ENCODE results near the gene MAFB.

Gene MAFB

GRCh38 chr20:40680161-40680959 lies 8.7 kb downstream of the MAFB start:
- DNase-seq, result no peak

- no peak for DNase-seq
These were observed 9.9 kb downstream of the MAFB start for GRCh38 chr20:40679184-40679583.

GRCh38 chr20:40678286-40678875 lies 10.7 kb downstream of the MAFB start:
- no peak for DNase-seq

- DNase-seq, result no peak
These were observed 11.6 kb downstream of the MAFB start for GRCh38 chr20:40677343-40677924.

GRCh38 chr20:40676491-40677269 lies 12.4 kb downstream of the MAFB start:
- DNase-seq, result no peak

GRCh38 chr20:40675599-40676221 lies 13.3 kb downstream of the MAFB start:
- no peak for DNase-seq

GRCh38 chr20:40673442-40673841 lies 15.6 kb downstream of the MAFB start:
- no peak for DNase-seq

- DNase-seq, result no peak
These were observed 16.9 kb downstream of the MAFB start for GRCh38 chr20:40672095-40672494.

- DNase-seq, result no peak
These were observed 18.8 kb downstream of the MAFB start for GRCh38 chr20:40670253-40670652.

- DNase-seq, result no peak
These were observed 19.3 kb downstream of the MAFB start for GRCh38 chr20:40669692-40670091.

- DNase-seq, result no peak
These were observed 20.4 kb downstream of the MAFB start for GRCh38 chr20:40668449-40669228.

- DNase-seq, result no peak
These were observed 21.5 kb downstream of the MAFB start for GRCh38 chr20:40667503-40667902.

- DNase-seq, result no peak
These were observed 22.7 kb downstream of the MAFB start for GRCh38 chr20:40666336-40666735.

GRCh38 chr20:40664891-40665290 lies 24.1 kb downstream of the MAFB start:
- no peak for DNase-seq

- DNase-seq, result no peak
These were observed 24.8 kb downstream of the MAFB start for GRCh38 chr20:40663991-40664880.

- no peak for DNase-seq
These were observed 25.7 kb downstream of the MAFB start for GRCh38 chr20:40663304-40663790.

GRCh38 chr20:40659567-40659966 lies 29.5 kb downstream of the MAFB start:
- DNase-seq, result no peak

GRCh38 chr20:40658509-40658908 lies 30.5 kb downstream of the MAFB start:
- DNase-seq, result no peak

GRCh38 chr20:40657526-40657925 lies 31.5 kb downstream of the MAFB start:
- no peak for DNase-seq

- no peak for DNase-seq
These were observed 33.6 kb downstream of the MAFB start for GRCh38 chr20:40655451-40655850.

- no peak for DNase-seq
These were observed 34.2 kb downstream of the MAFB start for GRCh38 chr20:40654876-40655275.

Measured in stimulated activated CD4-positive, alpha-beta T cell treated with anti-CD3 and anti-CD28 coated beads, Interleukin-1b, Interleukin-23, amount 100 ng/mL, for 48 hours (primary cell).